GM12801 (cell line): Measurements from ENCODE around the gene EPHB1.

ENCODE experiments used
- TF ChIP-seq, protein P1 (sequence below): IDR thresholded peaks from one replicate; pipeline ENCODE4 v1.5.1; 2011; ENCODE audit warnings: control low read depth; ENCODE audit not compliant: insufficient read length; ENCODE audit errors: extremely low read depth

EPHB1 gene

DNA sequence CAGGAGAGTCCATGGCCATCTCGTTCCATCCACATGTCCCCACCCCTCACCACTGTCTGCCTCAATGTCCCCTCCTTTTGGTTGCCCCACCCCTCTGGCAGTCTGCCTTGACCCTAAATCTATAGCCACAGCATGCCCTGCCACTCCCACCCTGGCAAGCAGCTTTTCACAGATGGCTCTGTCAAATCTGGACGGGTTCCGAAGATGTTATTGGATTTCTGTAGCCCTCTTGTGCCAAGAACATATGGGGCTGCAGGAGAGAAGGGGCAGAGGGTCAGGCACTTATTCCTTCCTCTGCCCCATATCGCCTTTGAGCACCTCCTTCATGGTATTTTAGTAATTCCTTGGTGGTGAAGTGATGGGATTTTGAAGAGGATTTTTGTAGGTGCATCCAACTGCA is 57.1 kb downstream of the EPHB1 start:
- TF ChIP-seq, protein P1, sequence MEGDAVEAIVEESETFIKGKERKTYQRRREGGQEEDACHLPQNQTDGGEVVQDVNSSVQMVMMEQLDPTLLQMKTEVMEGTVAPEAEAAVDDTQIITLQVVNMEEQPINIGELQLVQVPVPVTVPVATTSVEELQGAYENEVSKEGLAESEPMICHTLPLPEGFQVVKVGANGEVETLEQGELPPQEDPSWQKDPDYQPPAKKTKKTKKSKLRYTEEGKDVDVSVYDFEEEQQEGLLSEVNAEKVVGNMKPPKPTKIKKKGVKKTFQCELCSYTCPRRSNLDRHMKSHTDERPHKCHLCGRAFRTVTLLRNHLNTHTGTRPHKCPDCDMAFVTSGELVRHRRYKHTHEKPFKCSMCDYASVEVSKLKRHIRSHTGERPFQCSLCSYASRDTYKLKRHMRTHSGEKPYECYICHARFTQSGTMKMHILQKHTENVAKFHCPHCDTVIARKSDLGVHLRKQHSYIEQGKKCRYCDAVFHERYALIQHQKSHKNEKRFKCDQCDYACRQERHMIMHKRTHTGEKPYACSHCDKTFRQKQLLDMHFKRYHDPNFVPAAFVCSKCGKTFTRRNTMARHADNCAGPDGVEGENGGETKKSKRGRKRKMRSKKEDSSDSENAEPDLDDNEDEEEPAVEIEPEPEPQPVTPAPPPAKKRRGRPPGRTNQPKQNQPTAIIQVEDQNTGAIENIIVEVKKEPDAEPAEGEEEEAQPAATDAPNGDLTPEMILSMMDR, result no peak

DNA sequence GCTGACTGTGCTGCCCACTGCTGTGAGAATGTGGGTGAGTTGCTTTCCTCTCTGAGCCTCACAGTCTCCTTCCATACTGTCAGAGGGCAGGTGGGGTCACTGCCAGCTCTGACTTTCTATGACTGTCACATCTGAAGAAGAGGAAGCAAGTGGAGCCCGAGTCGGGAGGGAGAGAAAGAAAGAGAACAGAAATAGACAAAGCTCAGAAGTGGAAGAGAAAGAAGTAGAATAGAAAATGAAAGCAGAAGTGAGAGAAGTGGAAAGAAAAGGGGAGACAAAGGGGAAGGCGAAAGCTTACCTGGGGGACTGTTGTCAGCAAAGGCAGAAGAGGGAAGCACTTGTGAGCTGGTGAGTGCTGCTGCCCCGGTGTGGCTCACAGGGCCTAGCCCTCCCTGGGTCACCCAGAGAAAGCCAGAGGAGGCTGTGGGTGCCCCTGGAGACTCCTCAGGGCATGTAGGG is 57.9 kb downstream of the EPHB1 start:
- TF ChIP-seq, protein P1, result no peak

DNA sequence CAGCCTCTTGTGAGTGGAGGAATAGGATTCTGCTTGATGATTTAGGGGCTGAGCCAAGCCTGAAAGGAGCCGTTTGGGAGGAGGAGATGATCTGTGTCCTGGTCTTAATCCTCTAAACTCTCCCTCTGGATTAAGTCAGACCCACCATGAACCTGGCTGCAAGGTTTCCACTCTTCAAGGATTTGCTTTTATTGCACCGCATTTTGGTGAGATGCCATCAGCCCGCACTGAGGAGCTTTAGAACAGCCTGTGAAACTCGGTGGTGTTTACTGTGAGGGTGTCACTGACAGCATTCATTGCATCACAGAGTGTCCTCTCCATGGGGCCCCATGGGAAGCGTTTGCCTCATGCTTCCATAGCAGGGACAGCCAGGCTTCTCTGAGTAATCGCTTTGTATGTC is 59.2 kb downstream of the EPHB1 start:
- TF ChIP-seq, protein P1, result no peak

DNA sequence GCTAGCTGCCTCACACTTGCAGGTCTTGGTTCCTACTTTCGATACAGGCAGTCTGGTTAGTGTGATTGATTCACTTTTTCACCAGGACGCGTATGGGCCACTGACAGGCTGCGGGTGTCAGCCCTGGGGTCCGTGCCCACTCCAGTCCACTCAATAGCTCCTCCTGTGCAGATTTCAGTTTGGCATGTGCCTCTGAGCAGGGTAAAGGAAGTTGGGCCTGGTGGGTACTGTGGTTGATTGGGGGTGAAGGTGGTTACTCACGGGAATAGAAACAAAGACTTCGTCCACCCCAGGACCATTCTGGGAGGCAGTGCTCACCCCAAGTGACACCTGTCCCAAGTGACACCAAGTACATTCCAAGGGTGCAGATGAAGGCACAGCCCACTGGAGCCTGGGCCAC is 62.3 kb downstream of the EPHB1 start:
- TF ChIP-seq, protein P1, result no peak

DNA sequence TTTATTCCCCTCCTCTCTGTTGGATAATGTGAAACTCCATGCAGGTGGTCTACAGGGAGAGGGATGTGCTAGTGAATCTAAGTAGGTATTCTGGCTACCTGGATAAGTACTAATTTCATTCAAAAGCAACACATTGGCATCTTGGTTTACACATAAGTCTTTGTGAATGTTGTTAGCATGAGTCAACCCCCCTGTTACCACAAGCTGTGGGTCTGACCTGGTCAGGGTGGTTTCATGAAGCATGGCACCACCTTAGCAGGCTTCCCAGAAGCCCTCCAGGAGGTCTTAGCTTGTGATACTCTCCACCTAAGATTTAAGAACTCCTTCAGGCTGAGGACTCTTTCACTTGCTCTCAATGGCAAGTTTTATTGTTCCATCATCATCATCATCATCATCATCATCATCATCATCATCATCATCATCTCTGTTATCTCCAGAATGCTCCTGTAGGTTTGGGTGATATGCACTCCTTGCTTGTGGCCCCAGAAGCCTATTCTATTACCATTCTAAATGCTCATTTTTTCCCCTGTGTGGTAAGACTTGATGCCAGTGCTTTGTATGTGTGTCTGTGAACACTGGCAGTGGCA is 62.8 kb downstream of the EPHB1 start:
- TF ChIP-seq, protein P1, result no peak

DNA sequence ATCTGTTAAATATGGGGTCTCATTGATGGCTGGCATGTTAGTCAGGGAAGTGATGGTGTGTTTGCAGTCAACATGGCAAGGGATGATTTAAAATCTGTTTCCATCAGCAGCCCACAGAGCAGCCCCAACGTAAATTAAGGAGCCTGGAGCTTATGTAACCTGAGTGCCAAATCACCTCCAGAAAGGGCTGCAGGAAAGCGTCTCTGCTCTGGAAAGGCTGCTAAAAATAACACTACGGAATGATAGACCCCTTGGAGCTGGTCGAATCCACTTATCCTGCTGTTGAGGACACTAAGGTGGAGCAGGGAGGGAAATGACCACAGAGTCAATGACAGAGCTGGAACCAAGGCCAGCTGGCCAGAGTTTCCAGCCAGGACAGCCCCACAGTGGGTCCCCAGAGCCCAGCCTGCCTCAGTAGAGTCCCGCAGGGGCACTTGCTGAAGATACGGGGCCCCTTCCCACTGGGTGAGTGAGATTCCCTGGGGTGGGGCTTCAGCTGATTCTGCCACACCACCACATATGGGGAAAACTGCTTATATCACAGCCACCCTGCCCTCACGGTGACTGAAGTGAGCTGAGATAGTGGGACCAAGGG is 63.5 kb downstream of the EPHB1 start:
- TF ChIP-seq, protein P1, result no peak

DNA sequence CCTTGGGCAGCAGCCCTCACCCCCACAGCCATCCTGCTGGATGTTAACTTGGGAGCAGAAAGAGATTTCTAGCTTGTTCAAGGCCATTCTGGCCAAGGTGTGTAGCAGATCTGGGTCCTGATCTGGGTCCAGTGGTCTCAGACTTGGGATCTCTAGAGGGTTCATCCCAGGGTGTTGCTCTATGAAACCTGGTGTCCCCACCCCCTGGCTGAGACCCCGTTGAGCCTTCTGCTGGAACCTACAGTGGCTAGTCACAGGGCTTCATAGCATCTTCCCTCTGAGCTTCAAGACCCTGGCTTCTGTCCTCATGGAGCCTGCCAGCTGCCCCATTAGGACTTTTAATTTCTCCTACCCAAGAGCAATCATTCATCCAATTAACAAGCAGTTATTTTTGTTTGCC is 64.3 kb downstream of the EPHB1 start:
- TF ChIP-seq, protein P1, result no peak

DNA sequence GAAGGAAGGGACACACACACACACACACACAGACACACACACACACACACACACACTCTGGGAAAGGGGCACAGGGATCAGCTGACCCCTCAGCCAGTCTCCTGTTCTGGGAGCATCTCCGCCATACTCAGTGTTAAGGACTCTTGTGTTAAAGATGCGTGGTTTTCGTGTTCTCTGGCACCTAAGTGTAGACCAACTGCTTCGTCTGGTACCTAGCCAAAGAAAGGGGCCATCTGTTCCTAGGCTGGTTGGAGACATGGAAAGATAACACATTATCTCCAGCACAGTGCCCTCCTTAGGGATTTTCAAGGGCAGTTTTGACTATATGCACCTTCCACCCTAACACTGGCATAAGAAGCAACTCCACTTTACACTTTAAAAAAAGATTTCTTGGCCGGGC is 65.1 kb downstream of the EPHB1 start:
- TF ChIP-seq, protein P1, result no peak
